GM18498 (cell line): ENCODE measurements around the gene SMARCA2.
A peak's percentile ranks its signal among the peaks of the same experiment; 100 is the strongest.

Experiments used
- ATAC-seq: cut with Tn5 transposase; IDR thresholded peaks from one replicate; pipeline ENCODE4 v1.9.1; 2021; ENCODE audit warnings: mild to moderate bottlenecking, moderate library complexity; ENCODE audit not compliant: unreplicated experiment

The SMARCA2 gene

GRCh38 chr9:2199999-2200796 is 185.1 kb downstream of the SMARCA2 start:
- no peak for ATAC-seq

- no peak for ATAC-seq
Measured at GRCh38 chr9:2208465-2208864, 193.3 kb downstream of the SMARCA2 start.

- ATAC-seq = no peak
Measured at GRCh38 chr9:2208991-2209390, 193.8 kb downstream of the SMARCA2 start.

GRCh38 chr9:2209400-2209799 is 194.3 kb downstream of the SMARCA2 start:
- no peak for ATAC-seq

- no peak for ATAC-seq
Measured at GRCh38 chr9:2210201-2210600, 195.1 kb downstream of the SMARCA2 start.

GRCh38 chr9:2213830-2214468 is 198.8 kb downstream of the SMARCA2 start:
- ATAC-seq = no peak

- no peak for ATAC-seq
Measured at GRCh38 chr9:2214707-2215106, 199.6 kb downstream of the SMARCA2 start.

GRCh38 chr9:2215921-2216441 is 200.8 kb downstream of the SMARCA2 start:
- no peak for ATAC-seq

- ATAC-seq = no peak
Measured at GRCh38 chr9:2216591-2216990, 201.4 kb downstream of the SMARCA2 start.

- no peak for ATAC-seq
Measured at GRCh38 chr9:2217540-2217939, 202.4 kb downstream of the SMARCA2 start.

GRCh38 chr9:2220036-2220435 is 204.9 kb downstream of the SMARCA2 start:
- ATAC-seq = no peak

GRCh38 chr9:2227144-2227867 is 212.2 kb downstream of the SMARCA2 start:
- no peak for ATAC-seq

- no peak for ATAC-seq
Measured at GRCh38 chr9:2228132-2228531, 213.0 kb downstream of the SMARCA2 start.

GRCh38 chr9:2228641-2229040 is 213.5 kb downstream of the SMARCA2 start:
- peak; percentile 21 for ATAC-seq

GRCh38 chr9:2229109-2229721 is 214.1 kb downstream of the SMARCA2 start:
- peak; percentile 58 for ATAC-seq

GRCh38 chr9:2230362-2230761 is 215.2 kb downstream of the SMARCA2 start:
- ATAC-seq = no peak

- ATAC-seq = no peak
Measured at GRCh38 chr9:2231101-2231500, 216.0 kb downstream of the SMARCA2 start.

- ATAC-seq = no peak
Measured at GRCh38 chr9:2231829-2232228, 216.7 kb downstream of the SMARCA2 start.

- no peak for ATAC-seq
Measured at GRCh38 chr9:2233274-2233673, 218.1 kb downstream of the SMARCA2 start.

GRCh38 chr9:2234371-2234893 is 219.3 kb downstream of the SMARCA2 start:
- no peak for ATAC-seq

- ATAC-seq = no peak
Measured at GRCh38 chr9:2235623-2236022, 220.5 kb downstream of the SMARCA2 start.
